ENCODE measurements around the gene PPP6R2. TPM values are rescaled to one million over a fixed set of nuclear protein-coding genes. Genes with fewer than 3 reads are reported as not detected.

The PPP6R2 gene
- total RNA-seq, 3 donors from 2014 or later (not counting 1 experiment from before 2014, with no cell fraction given) = 76.0 to 103 (median 78.1) TPM

DNA sequence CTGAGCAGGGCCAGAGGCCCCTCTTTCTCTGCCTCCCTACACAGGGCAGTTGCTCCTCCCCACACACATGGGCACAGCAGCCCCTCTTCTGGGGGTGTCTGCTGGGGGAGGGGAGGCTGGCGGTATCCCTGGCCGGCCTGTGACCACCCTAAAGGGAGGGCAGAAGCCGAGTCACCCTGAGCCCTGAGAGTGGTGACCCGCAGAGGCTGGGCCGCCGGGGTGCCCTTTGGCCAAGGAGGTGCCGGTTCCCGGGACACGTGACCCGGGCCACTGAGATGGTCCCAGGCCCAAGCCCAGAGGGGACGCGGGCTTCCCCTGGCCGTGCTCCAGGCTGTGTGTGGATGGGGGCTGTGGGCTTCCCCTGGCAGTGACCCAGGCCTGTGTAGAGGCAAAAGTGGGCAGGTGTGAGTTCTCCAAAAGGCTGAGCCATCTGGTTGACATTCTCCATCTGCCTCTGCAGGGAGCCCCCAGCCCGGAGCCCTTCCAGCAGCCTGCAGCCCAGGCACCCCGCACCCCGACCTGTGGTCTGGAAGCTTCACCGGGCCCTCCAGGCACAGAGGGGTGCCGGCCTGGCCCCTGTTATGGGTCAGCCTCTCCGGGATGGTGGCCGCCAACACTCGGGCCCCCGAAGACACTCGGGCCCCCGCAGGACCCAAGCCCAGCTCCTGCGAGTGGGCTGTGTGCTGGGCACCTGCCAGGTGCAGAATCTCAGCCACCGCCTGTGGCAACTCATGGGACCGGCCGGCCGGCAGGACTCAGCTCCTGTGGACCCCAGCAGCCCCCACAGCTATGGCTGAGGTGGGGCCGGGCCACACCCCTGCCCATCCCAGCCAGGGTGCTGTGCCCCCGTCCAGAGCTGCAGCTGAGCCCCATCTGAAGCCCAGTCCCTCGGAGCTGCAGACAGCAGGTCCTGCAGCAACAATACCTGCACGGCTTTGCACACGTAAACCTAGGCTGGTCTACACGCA lies 139.3 kb downstream of the PPP6R2 start:
- no peak for ATAC-seq
- no peak overlapping the region for H3K27ac Mint-ChIP-seq
- H3K36me3 Mint-ChIP-seq = no peaks in the 10 kb centered on the region
- 83% methylated on average over 35 of the region's 35 CpGs for WGBS (ENCODE audit: insufficient coverage)
- H3K27me3 Mint-ChIP-seq (ENCODE audit: low read depth in 2 of 2) = peaks cover 12 to 16% of the 10 kb centered on the region in 2 donors
- Histone ChIP-seq H3K27ac (ENCODE audit: low read length) (no peak overlapping the region), H3K9me3 (ENCODE audit: control insufficient read depth, insufficient read depth, low read length) (no peaks in the 10 kb centered on the region), H3K27me3 (ENCODE audit: control insufficient read depth, insufficient read depth, low read length) (peaks cover 14% of the 10 kb centered on the region), H3K4me1 (ENCODE audit: control insufficient read depth, insufficient read depth, low read length) (peaks cover 17% of the 10 kb centered on the region), H3K36me3 (ENCODE audit: control insufficient read depth, insufficient read depth, low read length) (no peaks in the 10 kb centered on the region), H3K4me3 (ENCODE audit: low read length) (peak overlapping the region; percentile 21)
- no peaks in the 10 kb centered on the region for H3K9me3 Mint-ChIP-seq
- no peak for DNase-seq
- intact Hi-C loops (cut with micrococcal nuclease) = no loop called here
- H3K4me1 Mint-ChIP-seq = peaks cover 0 to under 1% of the 10 kb centered on the region in 2 donors
- peak overlapping the region; percentile 69 for H3K4me3 Mint-ChIP-seq
- TF ChIP-seq, protein P1, sequence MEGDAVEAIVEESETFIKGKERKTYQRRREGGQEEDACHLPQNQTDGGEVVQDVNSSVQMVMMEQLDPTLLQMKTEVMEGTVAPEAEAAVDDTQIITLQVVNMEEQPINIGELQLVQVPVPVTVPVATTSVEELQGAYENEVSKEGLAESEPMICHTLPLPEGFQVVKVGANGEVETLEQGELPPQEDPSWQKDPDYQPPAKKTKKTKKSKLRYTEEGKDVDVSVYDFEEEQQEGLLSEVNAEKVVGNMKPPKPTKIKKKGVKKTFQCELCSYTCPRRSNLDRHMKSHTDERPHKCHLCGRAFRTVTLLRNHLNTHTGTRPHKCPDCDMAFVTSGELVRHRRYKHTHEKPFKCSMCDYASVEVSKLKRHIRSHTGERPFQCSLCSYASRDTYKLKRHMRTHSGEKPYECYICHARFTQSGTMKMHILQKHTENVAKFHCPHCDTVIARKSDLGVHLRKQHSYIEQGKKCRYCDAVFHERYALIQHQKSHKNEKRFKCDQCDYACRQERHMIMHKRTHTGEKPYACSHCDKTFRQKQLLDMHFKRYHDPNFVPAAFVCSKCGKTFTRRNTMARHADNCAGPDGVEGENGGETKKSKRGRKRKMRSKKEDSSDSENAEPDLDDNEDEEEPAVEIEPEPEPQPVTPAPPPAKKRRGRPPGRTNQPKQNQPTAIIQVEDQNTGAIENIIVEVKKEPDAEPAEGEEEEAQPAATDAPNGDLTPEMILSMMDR (IDR thresholded peaks at IDR 0.05) = no peak

DNA sequence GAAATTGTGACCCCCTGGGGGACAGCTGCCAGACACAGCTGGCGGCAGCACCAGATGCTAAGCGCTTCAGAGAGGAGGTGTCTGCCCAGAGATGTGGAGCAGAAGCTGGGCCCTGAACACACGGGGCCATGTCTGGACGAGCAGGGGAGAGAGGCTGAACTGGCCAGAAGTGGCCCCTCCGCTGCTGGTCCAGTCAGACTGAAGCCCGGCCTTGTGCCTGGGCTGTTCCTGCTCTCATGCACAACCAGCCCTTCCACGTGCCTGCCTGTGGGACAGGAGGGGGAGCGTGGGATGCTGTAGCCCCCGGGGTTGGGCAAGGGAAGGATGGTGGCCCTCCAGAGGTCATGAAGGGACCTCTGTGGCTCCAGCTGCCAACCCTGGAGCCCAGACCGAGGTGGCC lies 140.0 kb downstream of the PPP6R2 start:
- no peak overlapping the region for H3K4me3 Mint-ChIP-seq
- intact Hi-C loops (cut with micrococcal nuclease) = no loop called here
- peaks cover 14% of the 10 kb centered on the region for H3K27me3 ChIP-seq (ENCODE audit: control insufficient read depth, insufficient read depth, low read length)
- no peak overlapping the region for H3K27ac Mint-ChIP-seq
- peaks cover 17% of the 10 kb centered on the region for H3K4me1 ChIP-seq (ENCODE audit: control insufficient read depth, insufficient read depth, low read length)
- no peak overlapping the region for H3K27ac ChIP-seq (ENCODE audit: low read length)
- H3K9me3 ChIP-seq (ENCODE audit: control insufficient read depth, insufficient read depth, low read length) = no peaks in the 10 kb centered on the region
- H3K4me1 Mint-ChIP-seq = no peaks in the 10 kb centered on the region
- no peaks in the 10 kb centered on the region for H3K36me3 ChIP-seq (ENCODE audit: control insufficient read depth, insufficient read depth, low read length)
- WGBS (ENCODE audit: insufficient coverage) = 92% methylated on average over 10 of the region's 10 CpGs
- DNase-seq (no peak), ATAC-seq (no peak)
- H3K4me3 ChIP-seq (ENCODE audit: low read length) = no peak overlapping the region
- H3K9me3 Mint-ChIP-seq = no peaks in the 10 kb centered on the region
- H3K36me3 Mint-ChIP-seq = no peaks in the 10 kb centered on the region
- peaks cover 12 to 16% of the 10 kb centered on the region in 2 donors for H3K27me3 Mint-ChIP-seq (ENCODE audit: low read depth in 2 of 2)
- TF ChIP-seq, protein P1 (IDR thresholded peaks at IDR 0.05) = no peak

DNA sequence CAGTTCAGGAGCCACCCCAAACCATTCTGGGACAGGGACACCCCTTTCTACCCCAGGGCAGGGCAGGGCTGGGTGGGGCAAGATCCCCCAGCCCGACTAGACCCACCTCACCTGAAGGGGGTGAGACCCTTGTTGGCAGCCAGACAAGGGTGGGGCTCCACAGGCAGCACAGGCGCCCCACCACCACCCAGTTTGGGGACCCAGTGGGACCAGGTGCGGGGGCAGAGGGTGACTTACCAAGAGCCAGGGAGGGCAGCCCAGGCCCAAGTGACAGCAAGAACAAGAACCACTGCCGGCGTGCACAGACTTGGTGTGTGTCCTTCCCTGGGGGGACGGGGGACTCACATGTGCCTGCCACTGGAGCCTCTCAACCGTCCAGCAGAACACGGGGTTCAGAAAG lies 140.4 kb downstream of the PPP6R2 start:
- Histone ChIP-seq H3K27me3 (ENCODE audit: control insufficient read depth, insufficient read depth, low read length) (peaks cover 14% of the 10 kb centered on the region), H3K9me3 (ENCODE audit: control insufficient read depth, insufficient read depth, low read length) (no peaks in the 10 kb centered on the region), H3K4me1 (ENCODE audit: control insufficient read depth, insufficient read depth, low read length) (peaks cover 17% of the 10 kb centered on the region), H3K27ac (ENCODE audit: low read length) (no peak overlapping the region), H3K36me3 (ENCODE audit: control insufficient read depth, insufficient read depth, low read length) (no peaks in the 10 kb centered on the region), H3K4me3 (ENCODE audit: low read length) (no peak overlapping the region)
- intact Hi-C loops (cut with micrococcal nuclease) = no loop called here
- WGBS (ENCODE audit: insufficient coverage) = 94% methylated on average over 8 of the region's 8 CpGs
- DNase-seq (no peak), ATAC-seq (no peak)
- no peaks in the 10 kb centered on the region for H3K9me3 Mint-ChIP-seq
- H3K27ac Mint-ChIP-seq = no peak overlapping the region
- H3K27me3 Mint-ChIP-seq (ENCODE audit: low read depth in 2 of 2) = peaks cover 12 to 16% of the 10 kb centered on the region in 2 donors
- H3K4me1 Mint-ChIP-seq = no peaks in the 10 kb centered on the region
- no peaks in the 10 kb centered on the region for H3K36me3 Mint-ChIP-seq
- H3K4me3 Mint-ChIP-seq = no peak overlapping the region
- TF ChIP-seq, protein P1 (IDR thresholded peaks at IDR 0.05) = no peak

All from natural killer cell (primary cell).